ENCODE measurements around the gene ZDHHC7.

The ZDHHC7 gene

GRCh38 chr16:84989749-84990620, 21.4 kb downstream of the ZDHHC7 start:
- DNase-seq: no peak

GRCh38 chr16:84988328-84989080, 22.8 kb downstream of the ZDHHC7 start:
- no peak for DNase-seq

- DNase-seq: no peak
Measured at GRCh38 chr16:84986879-84987278, 24.5 kb downstream of the ZDHHC7 start.

- peak; percentile 22 for DNase-seq
Measured at GRCh38 chr16:84986102-84986501, 25.2 kb downstream of the ZDHHC7 start.

- DNase-seq: no peak
Measured at GRCh38 chr16:84985079-84986065, 26.0 kb downstream of the ZDHHC7 start.

- no peak for DNase-seq
Measured at GRCh38 chr16:84982434-84982833, 28.9 kb downstream of the ZDHHC7 start.

GRCh38 chr16:84979516-84979915, 31.8 kb downstream of the ZDHHC7 start:
- DNase-seq: no peak

GRCh38 chr16:84976644-84977400, 34.5 kb downstream of the ZDHHC7 start:
- no peak for DNase-seq

GRCh38 chr16:84975522-84975921, 35.8 kb downstream of the ZDHHC7 start:
- DNase-seq: no peak

GRCh38 chr16:84975066-84975465, 36.3 kb downstream of the ZDHHC7 start:
- no peak for DNase-seq

GRCh38 chr16:84973776-84974523, 37.4 kb downstream of the ZDHHC7 start:
- no peak for DNase-seq

GRCh38 chr16:84973236-84973635, 38.1 kb downstream of the ZDHHC7 start:
- DNase-seq: no peak

- DNase-seq: peak; percentile 68
Measured at GRCh38 chr16:84970447-84971127, 40.7 kb downstream of the ZDHHC7 start.

GRCh38 chr16:84967828-84968227, 43.5 kb downstream of the ZDHHC7 start:
- no peak for DNase-seq

- DNase-seq: no peak
Measured at GRCh38 chr16:84965428-84966415, 45.6 kb downstream of the ZDHHC7 start.

- no peak for DNase-seq
Measured at GRCh38 chr16:84964386-84965128, 46.8 kb downstream of the ZDHHC7 start.

GRCh38 chr16:84963066-84963465, 48.3 kb downstream of the ZDHHC7 start:
- DNase-seq: no peak

- no peak for DNase-seq
Measured at GRCh38 chr16:84960942-84961341, 50.4 kb downstream of the ZDHHC7 start.
